ENCODE results near the gene NUF2.

The NUF2 gene

GRCh38 chr1:163399976-163400601, 78.3 kb downstream of the NUF2 start:
- DNase-seq, result peak in 36 of 51 donors; percentile 11 to 83 (median 50)

- no peak for DNase-seq
These were observed 79.5 kb downstream of the NUF2 start for GRCh38 chr1:163401211-163401610.
